K562 (cell line): Measurements from ENCODE around the gene TGFBR1. TPM values are rescaled to one million over a fixed set of nuclear protein-coding genes. Genes with fewer than 3 reads are reported as not detected.

ENCODE experiments used
- CREBBP ChIP-seq: IDR thresholded peaks from one replicate; pipeline ENCODE4 v1.6.1; 2012; ENCODE audit warnings: low read depth, mild to moderate bottlenecking, control low read depth, inconsistent platforms, low read length
- ELK1 ChIP-seq: sonication (generic); formaldehyde crosslinking; IDR thresholded peaks from 2 replicates; pipeline ENCODE4 v1.8.1; 2022; ENCODE audit warnings: missing genetic modification reagents
- FOXJ3 ChIP-seq: sonication (generic); formaldehyde crosslinking; IDR thresholded peaks from 2 replicates; pipeline ENCODE4 v1.4.0; 2020; ENCODE audit warnings: mild to moderate bottlenecking, missing genetic modification reagents
- NRF1 ChIP-seq, 2 experiments: fragments of 450-650 bp; IDR thresholded peaks in 1 of 2; conservative IDR thresholded peaks in 1 of 2; 2 replicates each; pipeline ENCODE4 v1.6.1; 2014; ENCODE audit warnings: mild to moderate bottlenecking in 2 of 2
- POLR2A ChIP-seq: fragments of 450-650 bp; conservative IDR thresholded peaks from 2 replicates; pipeline ENCODE4 v1.6.1; 2016
- PPARD ChIP-seq: fragments of 250-450 bp; sonication (Bioruptor Pico); IDR thresholded peaks from 2 replicates; pipeline ENCODE4 v1.8.0; 2022; ENCODE audit warnings: inconsistent platforms, mild to moderate bottlenecking, moderate library complexity
- SPI1 ChIP-seq: IDR thresholded peaks from 2 replicates; pipeline ENCODE4 v1.6.1; 2011; ENCODE audit warnings: low read depth, low read length, control low read depth, borderline replicate concordance
- THAP12 ChIP-seq: fragments of 250-450 bp; sonication (Bioruptor Pico); IDR thresholded peaks from 2 replicates; pipeline ENCODE4 v1.9.0; 2021; ENCODE audit warnings: mild to moderate bottlenecking, inconsistent platforms
- USF2 ChIP-seq: sonication (generic); formaldehyde crosslinking; IDR thresholded peaks from 2 replicates; pipeline ENCODE4 v1.5.0; 2020; ENCODE audit warnings: missing genetic modification reagents
- YY1 ChIP-seq, 3 experiments: IDR thresholded peaks; 2 replicates each; pipeline ENCODE4 v1.6.1; 2011; ENCODE audit warnings: low read length in 2 of 3, mild to moderate bottlenecking in 2 of 3, moderate library complexity in 2 of 3, borderline replicate concordance in 1 of 3, control low read depth in 1 of 3, low read depth in 1 of 3; ENCODE audit not compliant: insufficient read depth in 3 of 3, insufficient replicate concordance in 2 of 3, control insufficient read depth in 1 of 3, insufficient read length in 1 of 3; ENCODE audit errors: extremely low read depth in 1 of 3
- ZFP1 ChIP-seq: fragments of 450-650 bp; formaldehyde crosslinking; IDR thresholded peaks from 2 replicates; pipeline ENCODE4 v1.4.0; 2020; ENCODE audit warnings: mild to moderate bottlenecking, mixed read lengths
- ZFX ChIP-seq: sonication (generic); formaldehyde crosslinking; IDR thresholded peaks from 2 replicates; pipeline ENCODE4 v1.8.0; 2022; ENCODE audit warnings: mild to moderate bottlenecking, missing genetic modification reagents, moderate library complexity
- ZNF12 ChIP-seq: sonication (generic); formaldehyde crosslinking; IDR thresholded peaks from 2 replicates; pipeline ENCODE4 v1.4.0; 2020; ENCODE audit warnings: mild to moderate bottlenecking, missing genetic modification reagents
- ZNF518B ChIP-seq: fragments of 250-450 bp; sonication (Bioruptor Pico); IDR thresholded peaks from 2 replicates; pipeline ENCODE4 v1.5.0; 2021; ENCODE audit warnings: mild to moderate bottlenecking, moderate library complexity
- ZZZ3 ChIP-seq: fragments of 450-650 bp; IDR thresholded peaks from 2 replicates; pipeline ENCODE4 v1.6.1; 2016; ENCODE audit warnings: antibody characterized with exemption, mild to moderate bottlenecking, moderate library complexity
- polyA plus RNA-seq, 8 experiments: library from polyadenylated mRNA; depleted of rRNA in 4 of 8; stranded (reverse) in 5 of 8; unstranded in 3 of 8; fragments of >200 nt; fragmentation: Nextera tagmentation in 2 of 8; fragmentation: Illumina TruSeq in 1 of 8; extraction: Ambion mirVana in 2 of 8; extraction: Trizol in 1 of 8; gene quantifications; 2 replicates each; pipeline versions ENCODE4 v1.2.1 to v1.2.3, GENCODE V29; 2011 to 2014; ENCODE audit warnings: inconsistent platforms in 1 of 8, missing spikeins in 1 of 8
- total RNA-seq, 7 experiments: library from RNA; depleted of rRNA in 6 of 7; stranded (reverse); fragments of >200 nt in 6 of 7; fragmentation: Illumina TruSeq in 2 of 7; extraction: Trizol in 2 of 7; gene quantifications; 2 replicates each; pipeline versions ENCODE4 v1.2.1 to v1.2.3, GENCODE V29; 2011 to 2021; ENCODE audit warnings: low replicate concordance in 1 of 7

The TGFBR1 gene
- total and polyA plus RNA-seq, 9 of the 15 experiments (the other 6 are each of a cell fraction or from before 2014, with no cell fraction given) = 15.5 to 62.4 (median 42.7) TPM

DNA sequence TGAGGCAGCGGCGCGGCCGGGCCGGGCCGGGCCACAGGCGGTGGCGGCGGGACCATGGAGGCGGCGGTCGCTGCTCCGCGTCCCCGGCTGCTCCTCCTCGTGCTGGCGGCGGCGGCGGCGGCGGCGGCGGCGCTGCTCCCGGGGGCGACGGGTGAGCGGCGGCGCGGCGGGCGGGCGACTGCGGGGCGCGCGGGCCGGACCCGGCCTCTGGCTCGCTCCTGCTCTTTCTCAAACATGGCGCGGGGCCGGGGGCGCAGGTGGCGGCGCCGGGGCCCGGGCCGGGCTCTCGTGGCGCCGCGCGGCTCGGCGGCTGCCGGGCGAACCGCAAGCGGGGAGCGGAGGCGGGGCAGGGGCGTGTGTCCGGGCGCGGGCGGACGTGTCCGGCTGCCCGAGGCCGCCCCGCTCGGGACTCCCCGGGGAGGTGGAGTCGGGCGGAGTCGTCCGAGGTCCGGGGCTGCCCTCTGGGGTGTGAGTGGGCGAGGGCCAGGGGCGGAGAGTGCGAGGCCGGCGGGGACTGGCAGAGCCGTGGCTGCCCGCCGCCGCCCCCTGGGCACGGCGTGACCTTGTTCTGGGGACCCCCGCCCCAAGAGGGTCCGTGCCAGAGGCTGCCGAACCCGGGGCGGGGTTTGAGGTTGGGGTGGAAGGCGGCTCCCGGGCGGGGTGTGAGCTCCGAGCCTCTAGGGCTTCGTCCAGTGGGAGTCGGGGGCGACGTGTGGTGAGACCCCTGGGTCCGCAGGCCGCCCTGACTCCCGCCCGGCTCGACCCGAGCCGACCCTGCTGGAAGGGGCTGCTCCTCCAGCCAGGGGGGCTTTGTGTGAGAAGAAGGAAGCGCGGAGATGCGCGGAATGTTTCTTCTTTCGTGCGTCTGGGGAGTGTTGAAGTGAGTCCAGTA is 485 bp downstream of the TGFBR1 start (continued):
- TF ChIP-seq ZNF518B (CRISPR knock-in tag) = no peak
- TF ChIP-seq USF2 = no peak
- TF ChIP-seq YY1 (IDR thresholded peaks at IDR 0.05; ENCODE audit: borderline replicate concordance in 1 of 3, control insufficient read depth in 1 of 3, extremely low read depth in 1 of 3, insufficient read depth in 3 of 3, insufficient read length in 1 of 3, insufficient replicate concordance in 2 of 3, low read depth in 1 of 3, low read length in 2 of 3) = peak in 1 of 3 experiments; percentile 60
- peak; percentile 15; the same call in 1 of the 2 replicates for TF ChIP-seq SPI1
- no peak for TF ChIP-seq ZFP1 (CRISPR knock-in tag)
- TF ChIP-seq ZNF12 = no peak
- TF ChIP-seq ZZZ3 = no peak
- TF ChIP-seq FOXJ3 (CRISPR knock-in tag) = no peak
- TF ChIP-seq ELK1 (CRISPR knock-in tag) = no peak
- TF ChIP-seq ZFX (CRISPR knock-in tag) = peak; percentile 67
- TF ChIP-seq NRF1 (conservative IDR thresholded peaks at IDR 0.05 in 1 of 2, IDR thresholded peaks at IDR 0.05 in 1 of 2) = peak; percentile 42 to 54; a peak in 2 of 4 replicates
- 0 out of 2 replicates have a peak, but pooled peaks have one; percentile 22 for TF ChIP-seq POLR2A
- TF ChIP-seq THAP12 = no peak
- no peak for TF ChIP-seq CREBBP
- no peak for TF ChIP-seq PPARD
